PC-9 (cell line): ENCODE measurements around the gene FAM180B.

Experiments used
- EZH2 ChIP-seq: fragments of 200-600 bp; sonication (generic); IDR thresholded peaks from 2 replicates; pipeline ENCODE4 v1.8.0; 2017; ENCODE audit warnings: antibody characterized with exemption, low read depth
- TF ChIP-seq, protein P1 (sequence below): fragments of 200-600 bp; sonication (generic); conservative IDR thresholded peaks from 2 replicates; pipeline ENCODE4 v1.6.1; 2017; ENCODE audit warnings: mixed run types, antibody characterized with exemption, mild to moderate bottlenecking, moderate library complexity

GRCh38 chr11:47595029-47595428 is 8.6 kb downstream of the FAM180B start:
- TF ChIP-seq, protein P1, sequence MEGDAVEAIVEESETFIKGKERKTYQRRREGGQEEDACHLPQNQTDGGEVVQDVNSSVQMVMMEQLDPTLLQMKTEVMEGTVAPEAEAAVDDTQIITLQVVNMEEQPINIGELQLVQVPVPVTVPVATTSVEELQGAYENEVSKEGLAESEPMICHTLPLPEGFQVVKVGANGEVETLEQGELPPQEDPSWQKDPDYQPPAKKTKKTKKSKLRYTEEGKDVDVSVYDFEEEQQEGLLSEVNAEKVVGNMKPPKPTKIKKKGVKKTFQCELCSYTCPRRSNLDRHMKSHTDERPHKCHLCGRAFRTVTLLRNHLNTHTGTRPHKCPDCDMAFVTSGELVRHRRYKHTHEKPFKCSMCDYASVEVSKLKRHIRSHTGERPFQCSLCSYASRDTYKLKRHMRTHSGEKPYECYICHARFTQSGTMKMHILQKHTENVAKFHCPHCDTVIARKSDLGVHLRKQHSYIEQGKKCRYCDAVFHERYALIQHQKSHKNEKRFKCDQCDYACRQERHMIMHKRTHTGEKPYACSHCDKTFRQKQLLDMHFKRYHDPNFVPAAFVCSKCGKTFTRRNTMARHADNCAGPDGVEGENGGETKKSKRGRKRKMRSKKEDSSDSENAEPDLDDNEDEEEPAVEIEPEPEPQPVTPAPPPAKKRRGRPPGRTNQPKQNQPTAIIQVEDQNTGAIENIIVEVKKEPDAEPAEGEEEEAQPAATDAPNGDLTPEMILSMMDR: no peak
- no peak for TF ChIP-seq EZH2
